Lower leg skin (tissue), 4 donors: ENCODE measurements around the gene MYO10. TPM values are rescaled to one million over a fixed set of nuclear protein-coding genes. Genes with fewer than 3 reads are reported as not detected.
A peak's percentile ranks its signal among the peaks of the same experiment; 100 is the strongest.

ENCODE experiments used
- DNase-seq, 2 donors: peaks; one replicate each; pipeline ENCODE4 v3.0.0-alpha.2; 2019; ENCODE audit warnings: low spot score in 2 of 2
- H3K4me3 ChIP-seq: fragments of 200-600 bp; sonication (generic); 2 replicates; pipeline ENCODE4 v1.5.1; 2017; ENCODE audit warnings: mild to moderate bottlenecking, low read depth; ENCODE audit not compliant: poor library complexity, severe bottlenecking
- CTCF ChIP-seq, 3 donors: fragments of 450-650 bp; IDR thresholded peaks; one replicate each; pipeline ENCODE4 v1.5.1; 2016; ENCODE audit warnings: antibody characterized with exemption in 3 of 3, mild to moderate bottlenecking in 3 of 3, moderate library complexity in 2 of 3
- POLR2A ChIP-seq, 2 donors: fragments of 450-650 bp; IDR thresholded peaks; one replicate each; pipeline ENCODE4 v1.6.1; 2016 to 2017; ENCODE audit warnings: antibody characterized with exemption in 2 of 2, mild to moderate bottlenecking in 1 of 2, moderate library complexity in 1 of 2
- WGBS, 2 donors: methylation state at CpG; one replicate each; pipeline ENCODE4 v1.1.5; 2018; 5-methylcytosine and 5-hydroxymethylcytosine counted together
- intact Hi-C: fragments of 100-400 bp; cut with DNase I; formaldehyde crosslinking; loops from one replicate; pipeline ENCODE4 v1.15.0; 2023; ENCODE audit warnings: low total_unique reads
- total RNA-seq, 4 donors: library from RNA; depleted of rRNA; stranded (reverse); fragments of >200 nt; gene quantifications; one replicate each; pipeline ENCODE4 v1.1.0, GENCODE V29; 2016

Gene MYO10
- total RNA-seq, 4 donors from 2014 or later, result 34.7 to 57.4 (median 47.3) TPM

- H3K4me3 ChIP-seq, result no peak overlapping the region
- no peak for TF ChIP-seq POLR2A (IDR thresholded peaks at IDR 0.05)
- TF ChIP-seq CTCF (IDR thresholded peaks at IDR 0.05), result no peak
- peak in 1 of 2 donors; percentile 72 for DNase-seq
- intact Hi-C loops, result no loop called here
- WGBS, 2 donors, result 14 to 30% methylated on average over 11 of the region's 11 CpGs
Measured at GRCh38 chr5:16936989-16937438, 926 bp upstream of the MYO10 start.

- TF ChIP-seq CTCF (IDR thresholded peaks at IDR 0.05) (no peak), POLR2A (IDR thresholded peaks at IDR 0.05) (peak in 1 of 2 donors; percentile 5)
- 0 to 1% methylated on average over 56 to 76 of the region's 85 CpGs for WGBS, 2 donors
- peak overlapping the region; percentile 82 for H3K4me3 ChIP-seq
- peak; percentile 51 to 93 for DNase-seq
- intact Hi-C loops, result no loop called here
Measured at GRCh38 chr5:16935231-16936149, 598 bp downstream of the MYO10 start.

GRCh38 chr5:16934677-16935153, 1.4 kb downstream of the MYO10 start:
- DNase-seq, result no peak
- TF ChIP-seq POLR2A (IDR thresholded peaks at IDR 0.05) (no peak), CTCF (IDR thresholded peaks at IDR 0.05) (no peak)
- peak overlapping the region; percentile 82 for H3K4me3 ChIP-seq
- intact Hi-C loops, result no loop called here
- 1 to 2% methylated on average over 6 of the region's 6 CpGs for WGBS, 2 donors

- TF ChIP-seq POLR2A (IDR thresholded peaks at IDR 0.05) (no peak), CTCF (IDR thresholded peaks at IDR 0.05) (peak in 1 of 3 donors; percentile 48)
- H3K4me3 ChIP-seq, result no peak overlapping the region
- DNase-seq, result peak in 1 of 2 donors; percentile 90
- 5 to 6% methylated on average over 11 of the region's 11 CpGs for WGBS, 2 donors
- intact Hi-C loops, result no loop called here
Measured at GRCh38 chr5:16934123-16934522, 2.0 kb downstream of the MYO10 start.

- no peak for DNase-seq
- WGBS, 2 donors, result 74 to 81% methylated on average over 2 of the region's 2 CpGs
- no peak overlapping the region for H3K4me3 ChIP-seq
- TF ChIP-seq CTCF (IDR thresholded peaks at IDR 0.05) (no peak), POLR2A (IDR thresholded peaks at IDR 0.05) (no peak)
- intact Hi-C loops, result no loop called here
Measured at GRCh38 chr5:16933337-16933736, 2.8 kb downstream of the MYO10 start.
